Activated naive CD4-positive, alpha-beta T cell treated with anti-CD3 and anti-CD28 coated beads, Interleukin-2, amount 50 U/mL, for 16 hours (primary cell): ENCODE data around the gene TMPRSS11B.
"Not testable (repeated sequence)": the region's sequence is repeated elsewhere in the genome, so short reads cannot be mapped to it uniquely, and the experiment has no call there.

Experiments
- DNase-seq: peaks from one replicate; pipeline ENCODE4 v3.0.0-alpha.2; 2020

The TMPRSS11B gene

GRCh38 chr4:68216501-68216900, 29.0 kb downstream of the TMPRSS11B start:
- no peak for DNase-seq

GRCh38 chr4:68209003-68209402, 36.5 kb downstream of the TMPRSS11B start:
- DNase-seq: no peak

- not testable (repeated sequence) for DNase-seq
Measured at GRCh38 chr4:68194305-68194704, 51.2 kb downstream of the TMPRSS11B start.

GRCh38 chr4:68193194-68193593, 52.3 kb downstream of the TMPRSS11B start:
- no peak for DNase-seq

- DNase-seq: no peak
Measured at GRCh38 chr4:68187145-68187544, 58.3 kb downstream of the TMPRSS11B start.

GRCh38 chr4:68184923-68185322, 60.6 kb downstream of the TMPRSS11B start:
- no peak for DNase-seq

GRCh38 chr4:68183417-68183816, 62.1 kb downstream of the TMPRSS11B start:
- DNase-seq: no peak

GRCh38 chr4:68182382-68182820, 63.1 kb downstream of the TMPRSS11B start:
- no peak for DNase-seq

GRCh38 chr4:68180849-68181526, 64.5 kb downstream of the TMPRSS11B start:
- DNase-seq: no peak

- no peak for DNase-seq
Measured at GRCh38 chr4:68176904-68177303, 68.6 kb downstream of the TMPRSS11B start.
